Smooth muscle cell of the pulmonary artery (primary cell): ENCODE results near the gene CCDC13. TPM values are rescaled to one million over a fixed set of nuclear protein-coding genes. Genes with fewer than 3 reads are reported as not detected.

Experiments used
- total RNA-seq: library from RNA; depleted of rRNA; stranded (reverse); fragments of >200 nt; gene quantifications from 2 replicates; pipeline ENCODE4 v1.2.3, GENCODE V29; 2014

CCDC13 gene, protein sequence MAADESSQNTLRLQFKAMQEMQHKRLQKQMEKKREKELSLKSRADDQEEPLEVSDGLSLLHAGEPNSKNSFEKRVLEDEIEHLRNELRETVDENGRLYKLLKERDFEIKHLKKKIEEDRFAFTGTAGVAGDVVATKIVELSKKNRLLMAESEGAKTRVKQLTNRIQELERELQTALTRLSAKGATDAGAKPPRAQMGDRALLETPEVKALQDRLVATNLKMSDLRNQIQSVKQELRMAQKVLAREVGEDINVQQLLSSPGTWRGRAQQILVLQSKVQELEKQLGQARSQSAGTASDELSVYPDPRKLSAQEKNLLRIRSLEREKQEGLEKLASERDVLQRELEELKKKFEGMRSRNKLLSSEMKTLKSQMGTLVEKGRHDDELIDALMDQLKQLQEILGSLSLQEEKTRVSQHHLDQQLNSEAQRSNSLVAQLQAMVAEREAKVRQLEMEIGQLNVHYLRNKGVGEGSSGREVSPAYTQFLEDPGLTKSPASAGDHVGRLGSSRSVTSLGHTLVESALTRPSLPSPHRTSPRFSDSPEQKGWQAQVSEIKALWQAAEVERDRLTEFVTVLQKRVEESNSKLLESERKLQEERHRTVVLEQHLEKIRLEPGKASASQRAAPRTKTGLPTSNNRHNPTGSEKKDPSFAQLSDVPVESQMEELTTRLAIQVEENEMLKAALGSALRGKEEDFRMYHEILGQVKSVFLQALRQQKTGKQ
- 0.26 and 0.36 TPM in 2 replicates for total RNA-seq

DNA sequence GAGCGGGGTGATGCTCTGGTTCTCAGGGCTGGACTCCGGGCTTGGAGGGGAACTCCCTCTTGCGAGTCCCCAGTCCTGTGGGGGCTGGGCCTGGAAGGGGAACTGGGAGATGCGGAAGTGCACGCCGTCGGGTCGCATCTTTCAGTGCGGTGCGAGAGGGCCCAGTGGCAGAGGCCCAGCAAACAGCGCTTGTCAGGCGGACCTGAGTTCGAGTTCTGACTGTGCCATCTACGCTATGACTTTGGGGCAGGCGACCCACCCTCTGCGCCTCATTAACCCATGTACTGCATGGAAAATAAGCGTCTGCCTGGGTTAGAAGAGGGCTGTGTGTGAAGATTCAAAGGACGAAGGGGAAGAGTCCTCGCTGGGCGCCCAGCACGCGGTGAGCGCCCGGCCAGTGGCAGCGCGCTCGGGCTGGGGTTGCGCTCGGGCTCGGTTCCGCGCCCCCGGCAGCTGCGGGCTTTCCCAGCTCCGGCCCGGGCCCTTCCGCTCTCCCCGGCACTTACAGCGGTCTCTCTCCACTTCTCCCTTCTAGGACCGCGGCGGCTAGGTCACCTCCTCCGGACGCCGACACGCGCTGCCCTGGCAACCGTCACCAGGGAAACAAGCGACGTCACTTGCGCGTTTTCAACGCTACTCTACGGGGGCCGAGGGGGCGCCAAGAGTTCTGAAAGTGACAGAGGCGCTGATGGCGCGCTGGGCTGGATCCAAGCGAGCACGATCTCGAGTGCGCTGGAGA is at the start of gene CCDC13:
Gene CCDC13, minus strand, starts transcription at position 584 of the 739 bp plus-strand sequence. CDS start 14,908 bp downstream, outside the sequence.

DNA sequence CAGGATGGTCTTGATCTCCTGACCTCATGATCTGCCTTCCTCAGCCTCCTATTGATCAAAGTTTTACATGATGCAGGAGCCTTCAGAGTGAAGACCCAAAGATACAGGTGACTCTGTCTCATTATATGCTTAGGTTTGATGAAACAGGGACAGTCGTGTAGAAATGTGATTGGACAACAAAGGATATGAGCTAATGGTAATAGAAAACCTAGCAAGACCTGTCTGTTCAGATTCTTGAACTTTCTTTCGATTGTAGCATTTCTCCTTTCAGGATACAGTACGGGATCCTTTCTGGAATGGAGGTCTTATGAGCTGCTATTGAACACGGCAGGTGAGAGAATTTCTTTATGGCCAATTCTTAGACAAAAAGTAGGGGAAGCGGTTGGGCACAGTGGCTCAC is 36.1 kb upstream of the CCDC13 start, which contains the start of gene ACKR2:
Gene ACKR2, plus strand, starts transcription at position 244 of the 400 bp plus-strand sequence. CDS start 55,058 bp downstream, outside the sequence.

DNA sequence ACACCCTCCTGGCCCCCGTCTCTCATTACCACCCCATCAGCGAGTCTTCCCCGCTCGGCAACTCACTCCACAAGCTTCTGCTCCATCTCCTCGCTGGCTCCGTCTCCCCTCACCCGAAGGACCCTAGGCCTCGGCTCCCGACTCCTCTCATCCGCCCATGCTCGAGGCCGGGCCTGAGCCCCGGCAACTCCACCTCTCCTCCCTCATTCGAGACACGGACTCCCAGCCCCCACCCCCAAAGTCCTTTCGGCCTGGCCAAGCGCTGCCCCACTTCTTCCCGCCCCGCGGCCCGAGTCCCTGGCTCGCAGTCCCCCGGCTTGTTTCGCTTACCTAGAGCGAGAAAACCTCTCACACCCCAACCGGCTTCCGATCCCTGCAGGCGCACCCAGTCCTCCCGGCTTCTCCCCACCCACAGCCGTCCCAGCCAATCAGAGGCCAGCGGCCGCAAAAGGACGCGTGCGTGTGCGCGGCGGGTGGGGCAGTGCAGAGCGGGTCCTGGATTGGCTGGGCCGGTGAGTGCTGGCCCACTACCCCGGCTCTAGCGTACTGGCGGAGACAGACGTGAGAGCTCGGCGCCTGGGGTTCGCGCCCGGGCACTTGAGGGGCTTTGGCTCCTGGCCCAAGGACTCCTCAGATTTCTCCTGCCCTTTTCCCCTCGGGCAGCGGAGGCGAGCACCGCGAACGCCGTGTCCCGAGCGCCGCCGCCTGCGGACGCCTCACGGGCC is 31.2 kb upstream of the CCDC13 start, which contains the start of gene HIGD1A:
Gene HIGD1A, minus strand, starts transcription at position 385 of the 725 bp plus-strand sequence. CDS start 10,237 bp downstream, outside the sequence.

Other genes with a start within 250 kb of the CCDC13 start
- 65.0 and 74.0 TPM in 2 replicates for gene SEC22C, start 191.3 kb downstream of the CCDC13 start, total RNA-seq
- 8.5 and 9.9 TPM in 2 replicates for gene SS18L2, start 182.4 kb downstream of the CCDC13 start, total RNA-seq
- gene NKTR, start 172.6 kb downstream of the CCDC13 start, total RNA-seq, result 43.9 and 48.9 TPM in 2 replicates
- 50.5 and 59.8 TPM in 2 replicates for gene ZBTB47, start 119.6 kb downstream of the CCDC13 start, total RNA-seq
- gene KLHL40, start 87.7 kb downstream of the CCDC13 start, total RNA-seq, result not detected in 2 replicates
- not detected in 2 replicates for gene HHATL, start 70.5 kb downstream of the CCDC13 start, total RNA-seq
- 88.6 and 93.4 TPM in 2 replicates for gene HIGD1A, start 31.2 kb upstream of the CCDC13 start, total RNA-seq
- 0.20 and 0.40 TPM in 2 replicates for gene ACKR2, start 36.2 kb upstream of the CCDC13 start, total RNA-seq
- gene CYP8B1, start 102.6 kb upstream of the CCDC13 start, total RNA-seq, result not detected in 2 replicates
- gene ZNF662, start 132.9 kb upstream of the CCDC13 start, total RNA-seq, result 0.59 and 2.3 TPM in 2 replicates
- 0.69 and 2.4 TPM in 2 replicates for gene GASK1A, start 206.1 kb upstream of the CCDC13 start, total RNA-seq